K562 (cell line): ENCODE data around the gene ZNRF1. TPM values are rescaled to one million over a fixed set of nuclear protein-coding genes. Genes with fewer than 3 reads are reported as not detected.

ENCODE experiments used
- ATAC-seq: fragments of 200-7000 bp; cut with Tn5 transposase; 3 replicates; pipeline ENCODE4 v1.9.1; 2020; ENCODE audit warnings: moderate library complexity
- BruUV-seq: library from RNA; stranded (reverse); fragments of 400-500 nt; replicated peaks from 2 replicates; lab custom pipeline; 2021; lab: Mats Ljungman, UMichigan
- CTCF ChIA-PET: fragments of 300-600 bp; formaldehyde crosslinking; extraction: SDS; loops from one replicate; lab custom pipeline; 2021; ENCODE audit warnings: low intra/inter-chr PET ratio; lab: Yijun Ruan, JAX
- POLR2A ChIA-PET: fragments of 300-600, 350-650 bp; sonication (Branson Sonifier 250); formaldehyde crosslinking; extraction: SDS; loops from one replicate; lab custom pipeline; 2021; ENCODE audit warnings: antibody characterized with exemption, inconsistent platforms; lab: Yijun Ruan, JAX
- DNase-seq, 4 experiments: peaks; one replicate each; pipeline versions ENCODE4 v3.0.0 to v3.0.0-alpha.2; 2011 to 2018; ENCODE audit warnings: low spot score in 3 of 4, mixed read lengths in 3 of 4; ENCODE audit errors: extremely low read depth in 1 of 4
- FAIRE-seq: peaks from 2 replicates; lab custom pipeline; 2011; peaks lifted over from hg19 to GRCh38; lab: Jason Lieb, UNC
- H2AFZ ChIP-seq: 2 replicates; pipeline ENCODE4 v1.6.0; 2011; ENCODE audit warnings: low read depth, low read length, control low read depth, inconsistent platforms
- H3K27ac ChIP-seq: fragments of 200-600 bp; 3 replicates; pipeline ENCODE4 v1.8.0; 2011; ENCODE audit warnings: low read depth, mild to moderate bottlenecking, control low read depth, inconsistent platforms, low read length, moderate library complexity, mixed read lengths; ENCODE audit errors: extremely low read depth
- H3K27me3 ChIP-seq, 2 experiments: fragments of 300-600 bp in 1 of 2; 2 replicates in 1 of 2; 3 replicates in 1 of 2; pipeline versions ENCODE4 v1.6.0 to v1.8.0; 2011; ENCODE audit warnings: inconsistent platforms in 2 of 2, low read length in 2 of 2, mild to moderate bottlenecking in 1 of 2, mixed read lengths in 1 of 2, moderate library complexity in 1 of 2; ENCODE audit not compliant: control insufficient read depth in 2 of 2, insufficient read depth in 2 of 2
- H3K36me3 ChIP-seq: fragments of 300-600 bp; 3 replicates; pipeline ENCODE4 v1.8.0; 2011; ENCODE audit warnings: mild to moderate bottlenecking, low read length, inconsistent platforms; ENCODE audit not compliant: control insufficient read depth, insufficient read depth
- H3K4me1 ChIP-seq, 2 experiments: fragments of 200-600 bp in 1 of 2; replicated peaks in 1 of 2; 2 replicates in 1 of 2; 3 replicates in 1 of 2; pipeline versions ENCODE4 v1.5.1 to v1.8.0; 2011; ENCODE audit warnings: inconsistent platforms in 2 of 2, low read length in 2 of 2, mild to moderate bottlenecking in 1 of 2, mixed read lengths in 1 of 2, moderate library complexity in 1 of 2; ENCODE audit not compliant: control insufficient read depth in 2 of 2, insufficient read depth in 2 of 2
- H3K4me2 ChIP-seq: 2 replicates; pipeline ENCODE4 v1.6.1; 2011; ENCODE audit warnings: low read length, control low read depth, inconsistent platforms, mixed read lengths; ENCODE audit not compliant: insufficient read depth
- H3K4me3 ChIP-seq: fragments of 200-600 bp; sonication (generic), shearing (Covaris generic); 2 replicates; pipeline ENCODE4 v1.5.1; 2016; ENCODE audit warnings: control low read depth, inconsistent platforms
- H3K79me2 ChIP-seq: fragments of 200-600 bp; 3 replicates; pipeline ENCODE4 v1.8.0; 2011; ENCODE audit warnings: low read length, inconsistent platforms; ENCODE audit not compliant: control insufficient read depth, insufficient read depth
- H3K9ac ChIP-seq, 2 experiments: 2 replicates each; pipeline versions ENCODE4 v1.6.0 to v1.6.1; 2011; ENCODE audit warnings: low read depth in 2 of 2, low read length in 2 of 2, control low read depth in 1 of 2, inconsistent platforms in 1 of 2, mild to moderate bottlenecking in 1 of 2, mixed read lengths in 1 of 2; ENCODE audit not compliant: insufficient read depth in 1 of 2
- H3K9me1 ChIP-seq: one replicate; pipeline ENCODE4 v1.6.0; 2011; ENCODE audit warnings: inconsistent platforms, mild to moderate bottlenecking, low read length, moderate library complexity; ENCODE audit not compliant: control insufficient read depth, insufficient read depth
- H3K9me3 ChIP-seq: replicated peaks from 2 replicates; pipeline ENCODE4 v1.5.1; 2011; ENCODE audit warnings: low read depth, low read length, inconsistent platforms; ENCODE audit not compliant: control insufficient read depth, insufficient read depth
- H4K20me1 ChIP-seq: replicated peaks from 2 replicates; pipeline ENCODE4 v1.6.1; 2011; ENCODE audit warnings: low read length, inconsistent platforms, mixed read lengths; ENCODE audit not compliant: control insufficient read depth, insufficient read depth
- ARHGAP35 ChIP-seq: fragments of 450-650 bp; IDR thresholded peaks from 2 replicates; pipeline ENCODE4 v1.6.1; 2018; ENCODE audit not compliant: partially characterized antibody
- BHLHE40 ChIP-seq: IDR thresholded peaks from 2 replicates; pipeline ENCODE4 v1.6.1; 2011; ENCODE audit warnings: low read length, improper control_type of control experiment
- DACH1 ChIP-seq: fragments of 450-650 bp; IDR thresholded peaks from 2 replicates; pipeline ENCODE4 v1.6.1; 2018; ENCODE audit not compliant: partially characterized antibody
- MBD2 ChIP-seq: sonication (generic); IDR thresholded peaks from 2 replicates; pipeline ENCODE4 v1.6.1; 2016; ENCODE audit warnings: low read depth, borderline replicate concordance
- NR0B1 ChIP-seq: fragments of 450-650 bp; IDR thresholded peaks from one replicate; pipeline ENCODE4 v1.6.1; 2018; ENCODE audit warnings: mild to moderate bottlenecking, moderate library complexity; ENCODE audit not compliant: partially characterized antibody
- RAD51 ChIP-seq: fragments of 450-650 bp; IDR thresholded peaks from 2 replicates; pipeline ENCODE4 v1.7.1; 2016; ENCODE audit warnings: low read depth, mild to moderate bottlenecking, borderline replicate concordance
- RUNX1 ChIP-seq: sonication (generic); IDR thresholded peaks from 2 replicates; pipeline ENCODE4 v1.6.1; 2016; ENCODE audit warnings: antibody characterized with exemption, low read depth
- STAG1 ChIP-seq: sonication (generic); formaldehyde crosslinking; IDR thresholded peaks from 2 replicates; pipeline ENCODE4 v1.5.0; 2020; ENCODE audit warnings: missing genetic modification reagents, borderline replicate concordance
- TEAD4 ChIP-seq, 2 experiments: sonication (generic) in 1 of 2; formaldehyde crosslinking in 1 of 2; IDR thresholded peaks; 2 replicates each; pipeline versions ENCODE4 v1.6.1 to v1.8.0; 2012 to 2022; ENCODE audit warnings: borderline replicate concordance in 1 of 2, inconsistent platforms in 1 of 2, low read length in 1 of 2, mild to moderate bottlenecking in 1 of 2, missing genetic modification reagents in 1 of 2
- in situ Hi-C: fragments of 300-500 bp; cut with MboI; formaldehyde crosslinking; loops from 4 replicates; pipeline ENCODE4 v1.15.0; 2018; ENCODE audit warnings: inconsistent platforms, mixed read lengths
- intact Hi-C: fragments of 100-400 bp; cut with micrococcal nuclease; formaldehyde crosslinking; loops from 2 replicates; pipeline ENCODE4 v1.14.2; 2022
- polyA plus RNA-seq, 8 experiments: library from polyadenylated mRNA; depleted of rRNA in 4 of 8; stranded (reverse) in 5 of 8; unstranded in 3 of 8; fragments of >200 nt; fragmentation: Nextera tagmentation in 2 of 8; fragmentation: Illumina TruSeq in 1 of 8; extraction: Ambion mirVana in 2 of 8; extraction: Trizol in 1 of 8; gene quantifications; 2 replicates each; pipeline versions ENCODE4 v1.2.1 to v1.2.3, GENCODE V29; 2011 to 2014; ENCODE audit warnings: inconsistent platforms in 1 of 8, missing spikeins in 1 of 8
- total RNA-seq, 7 experiments: library from RNA; depleted of rRNA in 6 of 7; stranded (reverse); fragments of >200 nt in 6 of 7; fragmentation: Illumina TruSeq in 2 of 7; extraction: Trizol in 2 of 7; gene quantifications; 2 replicates each; pipeline versions ENCODE4 v1.2.1 to v1.2.3, GENCODE V29; 2011 to 2021; ENCODE audit warnings: low replicate concordance in 1 of 7
- TF ChIP-seq, protein P1 (sequence below): fragments of 450-650 bp; formaldehyde crosslinking; IDR thresholded peaks from 2 replicates; pipeline ENCODE4 v1.4.0; 2020; ENCODE audit warnings: mild to moderate bottlenecking, moderate library complexity

Gene ZNRF1
- total and polyA plus RNA-seq, 9 of the 15 experiments (the other 6 are each of a cell fraction or from before 2014, with no cell fraction given): 9.5 to 37.7 (median 20.0) TPM

DNA sequence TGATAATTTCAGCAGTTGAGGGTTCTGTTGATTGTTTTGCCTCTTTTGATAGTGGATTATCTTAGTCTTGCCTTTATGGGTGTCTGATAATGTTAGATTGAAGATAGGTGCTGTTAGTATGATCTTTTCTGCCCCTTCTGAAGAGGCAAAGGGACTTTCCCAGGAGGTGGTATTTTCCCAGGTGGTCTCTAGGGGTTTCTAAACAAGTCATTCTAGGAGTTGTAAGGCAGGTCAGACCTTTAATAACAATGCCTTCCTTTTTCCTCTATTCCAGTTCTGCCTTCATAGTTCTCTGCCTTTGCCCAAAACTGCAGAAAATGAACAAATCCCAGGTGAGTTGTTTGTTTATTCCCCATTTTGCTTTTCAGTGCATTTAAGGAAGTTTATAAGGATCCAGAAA, 153.8 kb downstream of the ZNRF1 start:
- Histone ChIP-seq H3K27ac (no peak overlapping the region), H3K79me2 (peaks cover 39% of the 10 kb centered on the region), H3K4me2 (no peak overlapping the region), H3K9me3 (peaks cover 7% of the 10 kb centered on the region), H3K9me1 (no peaks in the 10 kb centered on the region), H3K9ac (no peak overlapping the region), H3K4me1 (peaks cover 0 to 14% of the 10 kb centered on the region in 2 experiments; a peak in 2 of 5 replicates), H2AFZ (no peak overlapping the region), H3K27me3 (no peaks in the 10 kb centered on the region), H3K4me3 (no peak overlapping the region), H3K36me3 (peaks cover 28% of the 10 kb centered on the region), H4K20me1 (no peaks in the 10 kb centered on the region)
- intact Hi-C loops (no loop called here), in situ Hi-C loops (no loop called here)
- CTCF ChIA-PET: no interaction called here
- FAIRE-seq: no peak
- TF ChIP-seq RAD51: no peak
- no peak for TF ChIP-seq STAG1 (CRISPR knock-in tag)
- TF ChIP-seq DACH1: no peak
- TF ChIP-seq BHLHE40: no peak
- TF ChIP-seq, protein P1, sequence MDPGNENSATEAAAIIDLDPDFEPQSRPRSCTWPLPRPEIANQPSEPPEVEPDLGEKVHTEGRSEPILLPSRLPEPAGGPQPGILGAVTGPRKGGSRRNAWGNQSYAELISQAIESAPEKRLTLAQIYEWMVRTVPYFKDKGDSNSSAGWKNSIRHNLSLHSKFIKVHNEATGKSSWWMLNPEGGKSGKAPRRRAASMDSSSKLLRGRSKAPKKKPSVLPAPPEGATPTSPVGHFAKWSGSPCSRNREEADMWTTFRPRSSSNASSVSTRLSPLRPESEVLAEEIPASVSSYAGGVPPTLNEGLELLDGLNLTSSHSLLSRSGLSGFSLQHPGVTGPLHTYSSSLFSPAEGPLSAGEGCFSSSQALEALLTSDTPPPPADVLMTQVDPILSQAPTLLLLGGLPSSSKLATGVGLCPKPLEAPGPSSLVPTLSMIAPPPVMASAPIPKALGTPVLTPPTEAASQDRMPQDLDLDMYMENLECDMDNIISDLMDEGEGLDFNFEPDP: no peak
- no peak for TF ChIP-seq NR0B1
- TF ChIP-seq TEAD4 (IDR thresholded peaks at IDR 0.05; ENCODE audit: low read length): no peak
- TF ChIP-seq TEAD4 (CRISPR knock-in tag; IDR thresholded peaks at IDR 0.05; ENCODE audit: borderline replicate concordance): no peak
- TF ChIP-seq RUNX1: no peak
- TF ChIP-seq ARHGAP35: no peak
- no peak for TF ChIP-seq MBD2
- POLR2A ChIA-PET: no interaction called here
- DNase-seq: no peak
- ATAC-seq: no peak
- BruUV-seq: no TSS peak
